BLaER1 treated with 17β-estradiol and CSF1 and Interleukin-3, amounts not matched to agents 10 nM and 100 nM (cell line): Measurements from ENCODE around the gene LYZL1.
A peak's percentile ranks its signal among the peaks of the same experiment; 100 is the strongest.
"Not testable (repeated sequence)": the region's sequence is repeated elsewhere in the genome, so short reads cannot be mapped to it uniquely, and the experiment has no call there.

ENCODE experiments used
- H3K27ac ChIP-seq, 11 experiments: shearing (Covaris generic); formaldehyde crosslinking; 2 replicates each; pipeline ENCODE4 v1.8.1; 2022
- H3K27me3 ChIP-seq, 11 experiments: shearing (Covaris generic); formaldehyde crosslinking; 2 replicates each; pipeline ENCODE4 v1.8.1; 2022
- H3K36me3 ChIP-seq, 11 experiments: shearing (Covaris generic); formaldehyde crosslinking; 2 replicates each; pipeline ENCODE4 v1.8.1; 2022
- H3K4me1 ChIP-seq, 10 experiments: shearing (Covaris generic); formaldehyde crosslinking; 2 replicates each; pipeline ENCODE4 v1.8.1; 2022
- H3K4me2 ChIP-seq, 11 experiments: shearing (Covaris generic); formaldehyde crosslinking; 2 replicates each; pipeline ENCODE4 v1.8.1; 2022
- H3K4me3 ChIP-seq, 10 experiments: shearing (Covaris generic); formaldehyde crosslinking; 2 replicates each; pipeline ENCODE4 v1.8.1; 2022
- H3K9ac ChIP-seq, 11 experiments: shearing (Covaris generic); formaldehyde crosslinking; 2 replicates each; pipeline ENCODE4 v1.8.1; 2022
- H3K9me3 ChIP-seq, 11 experiments: shearing (Covaris generic); formaldehyde crosslinking; replicated peaks in 1 of 11; 2 replicates each; pipeline ENCODE4 v1.8.1; 2022
- H4K20me1 ChIP-seq, 11 experiments: shearing (Covaris generic); formaldehyde crosslinking; 2 replicates each; pipeline ENCODE4 v1.8.1; 2022
- Cebpa-rat ChIP-seq, 11 experiments: shearing (Covaris generic); IDR thresholded peaks; 2 replicates each; pipeline ENCODE4 v1.8.1; 2022

Gene LYZL1

GRCh38 chr10:29346296-29347001, 57.6 kb downstream of the LYZL1 start:
- Histone ChIP-seq H3K27me3 (no peaks in the 10 kb centered on the region), H3K9me3 (peaks cover 14 to 19% (median 17%) of the 10 kb centered on the region in 11 experiments), H3K27ac (no peak overlapping the region), H3K4me3 (no peak overlapping the region), H3K36me3 (no peaks in the 10 kb centered on the region; a peak in 1 of 22 replicates), H3K4me1 (peaks cover 10 to 16% (median 12%) of the 10 kb centered on the region in 10 experiments; a peak in 19 of 20 replicates), H4K20me1 (no peaks in the 10 kb centered on the region), H3K4me2 (no peak overlapping the region), H3K9ac (no peak overlapping the region)
- no peak for TF ChIP-seq Cebpa-rat (IDR thresholded peaks at IDR 0.05)

- H3K27ac ChIP-seq, result no peak overlapping the region
- no peaks in the 10 kb centered on the region for H4K20me1 ChIP-seq
- H3K4me1 ChIP-seq, result peaks cover 4 to 9% (median 6%) of the 10 kb centered on the region in 10 experiments; a peak in 19 of 20 replicates
These were observed 60.0 kb downstream of the LYZL1 start for GRCh38 chr10:29348836-29349235.

GRCh38 chr10:29353305-29353704, 64.4 kb downstream of the LYZL1 start:
- no peaks in the 10 kb centered on the region for H3K9me3 ChIP-seq
- no peaks in the 10 kb centered on the region for H3K27me3 ChIP-seq
- H3K4me3 ChIP-seq, result no peak overlapping the region
- no peaks in the 10 kb centered on the region for H3K4me1 ChIP-seq
- TF ChIP-seq Cebpa-rat (IDR thresholded peaks at IDR 0.05), result no peak
- no peak overlapping the region for H3K4me2 ChIP-seq
- H3K27ac ChIP-seq, result no peak overlapping the region
- no peaks in the 10 kb centered on the region for H3K36me3 ChIP-seq
- H4K20me1 ChIP-seq, result no peaks in the 10 kb centered on the region
- no peak overlapping the region for H3K9ac ChIP-seq

More at GRCh38 chr10:29348836-29349235, 60.0 kb downstream of the LYZL1 start:
- no peaks in the 10 kb centered on the region for H3K27me3 ChIP-seq
- no peak overlapping the region for H3K9ac ChIP-seq
- no peak overlapping the region for H3K4me2 ChIP-seq
- H3K4me3 ChIP-seq, result no peak overlapping the region
- H3K36me3 ChIP-seq, result no peaks in the 10 kb centered on the region
- no peaks in the 10 kb centered on the region for H3K9me3 ChIP-seq
- TF ChIP-seq Cebpa-rat (IDR thresholded peaks at IDR 0.05), result no peak

DNA sequence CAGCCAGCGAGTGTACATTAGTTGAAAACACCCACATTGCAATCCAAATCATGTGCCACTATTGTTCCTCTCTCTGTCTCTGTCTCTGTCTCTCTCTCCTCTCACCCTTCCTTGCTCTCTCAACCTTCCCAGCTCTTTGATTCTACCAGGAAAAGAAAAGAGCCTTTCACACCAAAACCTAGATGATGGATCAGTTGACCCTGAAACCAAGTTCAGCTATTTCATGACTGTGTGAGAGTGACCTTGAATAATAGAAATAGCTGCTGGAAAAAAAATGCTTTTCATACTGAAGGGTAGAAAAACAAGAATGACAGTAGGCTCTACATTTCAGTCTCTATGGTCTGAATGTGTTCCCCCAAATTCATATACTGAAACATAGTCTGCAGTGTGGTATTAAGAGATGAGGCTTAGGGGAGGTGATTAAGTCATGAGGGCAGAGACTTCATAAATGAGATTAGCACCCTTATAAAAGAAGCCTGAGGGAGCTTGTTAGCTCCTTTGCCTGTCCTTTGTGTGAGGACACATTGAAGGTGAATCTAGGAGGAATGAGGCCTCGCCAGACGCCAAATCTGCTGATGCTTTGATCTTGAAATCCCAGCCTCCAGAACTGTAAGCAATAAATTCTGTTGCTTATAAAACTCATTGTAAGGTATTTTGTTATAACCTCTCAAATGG, 65.2 kb downstream of the LYZL1 start:
- Histone ChIP-seq H3K4me3 (no peak overlapping the region), H3K4me2 (no peak overlapping the region), H4K20me1 (no peaks in the 10 kb centered on the region), H3K9me3 (no peaks in the 10 kb centered on the region), H3K27me3 (no peaks in the 10 kb centered on the region), H3K9ac (no peak overlapping the region), H3K36me3 (no peaks in the 10 kb centered on the region), H3K27ac (no peak overlapping the region), H3K4me1 (no peaks in the 10 kb centered on the region)
- TF ChIP-seq Cebpa-rat (IDR thresholded peaks at IDR 0.05), result no peak

- no peaks in the 10 kb centered on the region for H3K36me3 ChIP-seq
- no peak for TF ChIP-seq Cebpa-rat (IDR thresholded peaks at IDR 0.05)
- H3K4me3 ChIP-seq, result no peak overlapping the region
- no peak overlapping the region for H3K4me2 ChIP-seq
- no peaks in the 10 kb centered on the region for H3K9me3 ChIP-seq
- no peak overlapping the region for H3K9ac ChIP-seq
- H3K4me1 ChIP-seq, result peaks cover 0 to 4% (median 0%) of the 10 kb centered on the region in 10 experiments; a peak in 3 of 20 replicates
- H3K27ac ChIP-seq, result no peak overlapping the region
- H3K27me3 ChIP-seq, result no peaks in the 10 kb centered on the region
- H4K20me1 ChIP-seq, result no peaks in the 10 kb centered on the region
These were observed 66.6 kb downstream of the LYZL1 start for GRCh38 chr10:29355411-29355991.

DNA sequence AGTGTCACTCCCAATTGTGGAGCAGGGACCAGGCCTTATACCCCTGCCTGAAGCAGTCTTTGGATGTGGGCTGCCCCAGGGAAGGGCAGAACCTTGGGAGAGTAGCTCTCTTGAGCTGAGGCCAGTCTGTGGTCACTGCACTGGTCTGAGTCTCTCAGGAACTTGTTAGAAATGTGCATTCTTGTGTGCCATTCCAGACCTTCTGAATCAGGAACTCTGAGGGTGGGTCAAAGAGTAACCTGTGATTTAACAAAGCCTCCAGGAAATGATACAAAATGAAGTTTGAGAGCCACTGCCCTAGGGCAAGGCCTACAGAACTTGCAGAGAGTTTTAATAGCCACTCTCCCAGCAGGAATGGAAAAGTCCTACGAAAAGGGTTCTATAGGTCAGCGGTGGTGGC, 68.1 kb downstream of the LYZL1 start:
- Histone ChIP-seq H3K4me2 (no peak overlapping the region), H3K9me3 (no peaks in the 10 kb centered on the region), H4K20me1 (no peaks in the 10 kb centered on the region), H3K27ac (no peak overlapping the region), H3K4me1 (peaks cover 0 to 7% (median 0%) of the 10 kb centered on the region in 10 experiments; a peak in 3 of 20 replicates), H3K4me3 (no peak overlapping the region), H3K36me3 (no peaks in the 10 kb centered on the region), H3K9ac (no peak overlapping the region), H3K27me3 (no peaks in the 10 kb centered on the region)
- no peak for TF ChIP-seq Cebpa-rat (IDR thresholded peaks at IDR 0.05)

GRCh38 chr10:29358010-29358616, 69.2 kb downstream of the LYZL1 start:
- TF ChIP-seq Cebpa-rat (IDR thresholded peaks at IDR 0.05), result no peak
- H3K36me3 ChIP-seq, result no peaks in the 10 kb centered on the region
- no peak overlapping the region for H3K9ac ChIP-seq
- H3K4me3 ChIP-seq, result no peak overlapping the region
- peaks cover 0 to 7% (median 0%) of the 10 kb centered on the region in 10 experiments; a peak in 3 of 20 replicates for H3K4me1 ChIP-seq
- no peak overlapping the region for H3K27ac ChIP-seq
- no peaks in the 10 kb centered on the region for H3K27me3 ChIP-seq
- H3K4me2 ChIP-seq, result no peak overlapping the region
- no peaks in the 10 kb centered on the region for H4K20me1 ChIP-seq
- no peaks in the 10 kb centered on the region for H3K9me3 ChIP-seq

DNA sequence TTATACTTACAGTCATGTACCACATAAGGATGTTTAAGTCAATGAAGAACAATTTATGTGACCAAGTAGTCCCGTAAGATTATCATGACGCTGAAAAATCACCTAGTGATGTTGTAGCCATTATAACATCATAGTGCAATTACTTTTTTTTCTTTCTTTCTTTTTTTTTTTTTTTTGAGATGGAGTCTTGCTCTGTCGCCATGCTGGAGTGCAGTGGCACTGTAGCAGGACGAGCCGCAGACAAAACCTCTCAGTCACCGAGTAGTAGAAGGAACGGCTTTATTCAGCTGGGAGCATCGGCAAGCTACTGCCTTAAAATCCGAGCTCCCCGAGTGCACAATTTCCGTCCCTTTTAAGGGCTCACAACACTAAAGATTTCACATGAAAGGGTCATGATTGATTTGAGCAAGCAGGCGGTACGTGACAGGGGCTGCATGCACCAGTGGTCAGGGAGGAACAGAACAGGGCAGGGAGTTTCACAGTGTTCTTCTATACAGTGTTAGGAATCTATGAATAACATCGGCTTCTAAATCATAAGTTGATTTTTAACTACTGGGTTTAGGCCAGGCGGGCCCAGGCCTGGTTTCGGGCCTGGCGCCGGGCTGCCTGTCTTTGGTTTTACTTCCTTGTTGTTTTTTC, 71.5 kb downstream of the LYZL1 start:
- not testable (repeated sequence) for H3K36me3 ChIP-seq, H3K27ac ChIP-seq, H3K4me1 ChIP-seq, H3K27me3 ChIP-seq, H3K9me3 ChIP-seq, H4K20me1 ChIP-seq, H3K9ac ChIP-seq, H3K4me3 ChIP-seq
- H3K4me2 ChIP-seq, result peak overlapping the region in 2 of 11 experiments; percentile 5 to 25; a peak in 2 of 22 replicates
